GM23248 (cell line): Measurements from ENCODE around the gene UBE2L3.

ENCODE experiments used
- EZH2 ChIP-seq: fragments of 200-600 bp; sonication (generic); IDR thresholded peaks from 2 replicates; pipeline ENCODE4 v1.6.1; 2018; ENCODE audit warnings: antibody characterized with exemption, mild to moderate bottlenecking; ENCODE audit not compliant: insufficient read depth, poor library complexity, severe bottlenecking
- EZH2phosphoT487 ChIP-seq: fragments of 200-600 bp; sonication (generic); IDR thresholded peaks from 2 replicates; pipeline ENCODE4 v1.6.1; 2018; ENCODE audit warnings: antibody characterized with exemption, moderate library complexity, mild to moderate bottlenecking, low read depth; ENCODE audit not compliant: insufficient read depth

GRCh38 chr22:21663738-21664137, 96.2 kb downstream of the UBE2L3 start:
- TF ChIP-seq EZH2phosphoT487 (no peak), EZH2 (no peak)
